ENCODE measurements around the gene CAMK1D.
"Not testable (repeated sequence)": the region's sequence is repeated elsewhere in the genome, so short reads cannot be mapped to it uniquely, and the experiment has no call there.

The CAMK1D gene

DNA sequence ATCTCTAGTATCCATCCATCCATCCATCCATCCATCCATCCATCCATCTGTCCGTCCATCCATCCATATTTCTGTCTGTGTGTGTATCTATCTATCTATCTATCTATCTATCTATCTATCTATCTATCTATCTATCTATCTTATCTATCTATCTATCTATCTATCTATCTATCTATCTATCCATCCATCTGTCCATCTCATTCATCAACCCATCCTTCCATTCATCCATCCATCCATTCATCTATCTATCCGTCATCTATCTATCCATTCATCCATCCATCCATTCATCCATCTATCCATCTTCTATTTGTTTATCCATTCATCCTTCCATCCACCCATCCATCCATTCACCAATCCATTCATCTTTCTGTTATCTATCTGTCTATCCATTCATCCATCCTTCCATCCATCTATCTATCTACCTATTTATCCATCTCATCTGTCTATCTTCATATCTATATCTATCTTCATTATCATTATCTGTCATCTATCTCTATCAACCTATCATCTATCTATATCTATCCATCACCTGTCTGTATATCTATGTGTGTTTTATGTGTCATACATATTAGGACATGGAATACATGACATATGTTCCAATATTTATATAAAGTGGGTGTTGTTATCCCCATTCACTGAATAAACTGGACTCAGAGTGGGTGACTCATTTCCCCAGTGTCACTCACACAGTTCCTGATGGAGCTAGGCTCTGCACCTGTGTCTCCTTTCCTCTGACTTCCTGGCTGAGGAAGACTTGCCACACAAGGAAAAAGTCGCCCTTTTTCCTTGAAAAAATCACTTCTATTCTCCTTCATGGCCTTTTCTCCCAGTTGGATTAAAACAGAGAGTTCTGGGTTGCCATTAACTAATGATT, 452.1 kb downstream of the CAMK1D start:
- no peak for DNase-seq (ENCODE audit: low read depth)
- H3K4me3 ChIP-seq (ENCODE audit: low read depth, low read length), result no peak overlapping the region
- TF ChIP-seq, protein P1, sequence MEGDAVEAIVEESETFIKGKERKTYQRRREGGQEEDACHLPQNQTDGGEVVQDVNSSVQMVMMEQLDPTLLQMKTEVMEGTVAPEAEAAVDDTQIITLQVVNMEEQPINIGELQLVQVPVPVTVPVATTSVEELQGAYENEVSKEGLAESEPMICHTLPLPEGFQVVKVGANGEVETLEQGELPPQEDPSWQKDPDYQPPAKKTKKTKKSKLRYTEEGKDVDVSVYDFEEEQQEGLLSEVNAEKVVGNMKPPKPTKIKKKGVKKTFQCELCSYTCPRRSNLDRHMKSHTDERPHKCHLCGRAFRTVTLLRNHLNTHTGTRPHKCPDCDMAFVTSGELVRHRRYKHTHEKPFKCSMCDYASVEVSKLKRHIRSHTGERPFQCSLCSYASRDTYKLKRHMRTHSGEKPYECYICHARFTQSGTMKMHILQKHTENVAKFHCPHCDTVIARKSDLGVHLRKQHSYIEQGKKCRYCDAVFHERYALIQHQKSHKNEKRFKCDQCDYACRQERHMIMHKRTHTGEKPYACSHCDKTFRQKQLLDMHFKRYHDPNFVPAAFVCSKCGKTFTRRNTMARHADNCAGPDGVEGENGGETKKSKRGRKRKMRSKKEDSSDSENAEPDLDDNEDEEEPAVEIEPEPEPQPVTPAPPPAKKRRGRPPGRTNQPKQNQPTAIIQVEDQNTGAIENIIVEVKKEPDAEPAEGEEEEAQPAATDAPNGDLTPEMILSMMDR (IDR thresholded peaks at IDR 0.05; ENCODE audit: insufficient read depth, low read depth, low read length, missing control alignments), result no peak

DNA sequence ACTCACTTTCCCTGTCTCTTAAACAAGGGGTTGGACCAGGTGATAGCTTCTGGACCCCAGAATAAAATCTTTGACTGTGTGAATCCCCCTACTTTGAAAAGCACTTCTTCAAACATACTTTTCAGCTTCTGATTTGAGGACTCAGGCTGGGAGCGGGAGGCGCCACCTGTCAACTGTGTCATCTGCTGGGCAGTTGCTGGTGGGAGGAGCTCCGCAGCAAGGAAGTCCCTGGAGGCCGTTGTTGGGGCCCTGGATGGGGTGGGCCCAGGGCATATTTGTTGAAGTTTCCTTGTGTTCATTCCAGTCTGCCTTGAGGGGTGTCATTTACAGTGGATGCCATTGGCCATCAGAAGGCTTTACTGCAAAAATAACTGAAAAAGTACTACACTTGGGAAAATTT, 454.4 kb downstream of the CAMK1D start:
- TF ChIP-seq, protein P1 (IDR thresholded peaks at IDR 0.05; ENCODE audit: insufficient read depth, low read depth, low read length, missing control alignments), result no peak
- DNase-seq (ENCODE audit: low read depth), result no peak

DNA sequence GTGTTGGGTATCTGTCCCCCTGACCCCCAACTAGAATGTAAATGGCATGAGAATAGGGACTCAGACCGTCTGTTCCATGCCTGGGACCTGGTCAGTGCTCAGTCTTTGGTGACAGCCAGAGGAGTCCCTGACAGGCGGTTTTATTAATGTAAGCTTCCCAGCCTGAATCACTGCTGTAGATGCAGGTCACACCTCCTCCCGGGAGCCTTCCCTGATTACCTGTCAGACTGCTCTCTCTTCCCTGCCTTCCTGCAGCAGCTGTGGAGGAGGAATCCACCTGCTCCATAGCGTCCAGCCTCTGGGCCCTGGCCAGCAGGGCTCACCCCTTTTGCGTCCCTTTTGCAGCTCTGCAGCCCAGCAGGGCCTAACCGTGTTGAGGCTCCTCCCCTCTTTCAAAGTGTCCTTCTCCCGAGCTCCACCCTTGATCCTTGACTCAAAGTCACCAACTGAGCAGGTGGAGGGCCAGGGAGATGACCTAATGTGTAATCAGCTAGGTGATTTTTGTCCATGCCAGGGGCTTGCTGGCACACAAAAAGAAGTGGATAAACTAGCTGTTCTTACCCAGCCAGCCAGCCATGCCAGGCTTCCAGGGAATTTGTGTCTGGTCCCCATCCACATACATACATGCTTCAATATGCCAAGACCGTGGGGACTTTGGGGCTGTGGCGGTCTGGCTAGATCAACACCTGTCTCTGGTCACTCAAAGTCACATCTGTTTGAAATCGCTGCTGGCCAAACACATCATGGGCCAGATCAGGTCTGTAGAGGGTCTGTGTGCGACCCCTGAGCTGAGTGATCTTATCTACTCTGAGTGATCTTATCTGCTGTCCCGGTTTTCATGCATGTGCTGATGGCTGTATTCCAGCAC, 457.1 kb downstream of the CAMK1D start:
- TF ChIP-seq, protein P1 (IDR thresholded peaks at IDR 0.05; ENCODE audit: insufficient read depth, low read depth, low read length, missing control alignments), result no peak
- DNase-seq (ENCODE audit: low read depth), result no peak
- no peak overlapping the region for H3K4me3 ChIP-seq (ENCODE audit: low read depth, low read length)

More for the DNA sequence above, 454.4 kb downstream of the CAMK1D start:
- H3K4me3 ChIP-seq (ENCODE audit: low read depth, low read length), result no peak overlapping the region

DNA sequence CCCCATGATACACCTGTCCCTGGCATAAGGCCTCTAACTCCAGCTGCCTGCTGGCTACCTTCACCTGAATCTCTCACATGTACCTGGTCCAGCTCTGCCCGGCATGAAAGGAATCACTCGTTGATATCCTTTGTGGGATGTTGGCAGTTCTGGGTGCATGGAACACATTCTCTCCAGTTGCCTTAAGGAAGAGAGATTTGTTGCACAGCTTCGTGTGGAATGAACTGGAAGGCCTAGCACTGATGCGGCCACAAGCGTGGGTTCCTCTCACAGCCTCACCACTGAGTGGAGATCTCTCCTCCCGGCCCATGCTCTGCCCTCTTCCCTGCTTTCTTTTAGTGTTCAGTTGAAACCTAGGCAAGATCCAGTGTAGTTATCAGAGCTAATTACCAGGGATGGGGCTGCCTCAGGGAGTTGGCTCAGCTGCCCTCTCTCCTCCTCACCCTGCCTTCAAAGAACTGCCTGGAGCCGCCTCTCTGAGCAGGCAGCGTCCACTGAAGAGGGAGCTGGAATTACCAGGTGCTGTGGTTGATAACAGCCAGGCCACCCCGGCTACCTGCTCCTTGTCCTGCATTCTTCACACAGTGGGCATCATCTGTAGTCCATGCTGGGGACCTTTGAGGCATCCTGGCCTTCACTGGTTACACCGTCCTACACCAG, 457.9 kb downstream of the CAMK1D start:
- H3K4me3 ChIP-seq (ENCODE audit: low read depth, low read length), result no peak overlapping the region
- DNase-seq (ENCODE audit: low read depth), result no peak
- TF ChIP-seq, protein P1 (IDR thresholded peaks at IDR 0.05; ENCODE audit: insufficient read depth, low read depth, low read length, missing control alignments), result no peak

DNA sequence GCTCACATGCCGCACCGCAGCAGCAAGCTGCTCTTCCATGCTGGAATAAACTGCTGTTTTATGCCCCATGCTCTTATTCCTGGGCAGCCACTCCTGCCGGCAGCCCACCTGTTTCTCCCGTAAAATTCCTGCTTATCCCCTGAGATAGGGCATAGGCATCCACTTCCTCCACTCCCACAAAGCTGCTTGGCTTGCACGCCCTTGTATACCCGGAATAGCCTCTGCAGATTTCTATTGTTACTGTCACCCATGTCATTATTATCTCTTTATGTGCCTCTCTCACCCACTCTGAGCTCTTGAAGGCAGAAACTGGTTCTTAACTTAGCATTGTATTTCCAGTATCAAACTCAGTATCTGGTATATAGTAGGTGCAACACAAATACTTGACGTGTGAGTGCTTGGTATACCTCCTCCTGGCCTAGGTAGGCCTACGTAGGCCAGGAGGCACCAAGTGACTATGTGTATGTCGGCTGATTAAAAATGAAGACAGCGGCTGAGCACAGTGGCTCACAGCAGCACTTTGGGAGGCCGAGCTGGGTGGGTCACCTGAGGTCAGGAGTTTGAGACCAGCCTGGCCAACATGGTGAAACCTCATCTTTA, 458.8 kb downstream of the CAMK1D start:
- DNase-seq (ENCODE audit: low read depth), result no peak
- TF ChIP-seq, protein P1 (IDR thresholded peaks at IDR 0.05; ENCODE audit: insufficient read depth, low read depth, low read length, missing control alignments), result no peak
- no peak overlapping the region for H3K4me3 ChIP-seq (ENCODE audit: low read depth, low read length)

DNA sequence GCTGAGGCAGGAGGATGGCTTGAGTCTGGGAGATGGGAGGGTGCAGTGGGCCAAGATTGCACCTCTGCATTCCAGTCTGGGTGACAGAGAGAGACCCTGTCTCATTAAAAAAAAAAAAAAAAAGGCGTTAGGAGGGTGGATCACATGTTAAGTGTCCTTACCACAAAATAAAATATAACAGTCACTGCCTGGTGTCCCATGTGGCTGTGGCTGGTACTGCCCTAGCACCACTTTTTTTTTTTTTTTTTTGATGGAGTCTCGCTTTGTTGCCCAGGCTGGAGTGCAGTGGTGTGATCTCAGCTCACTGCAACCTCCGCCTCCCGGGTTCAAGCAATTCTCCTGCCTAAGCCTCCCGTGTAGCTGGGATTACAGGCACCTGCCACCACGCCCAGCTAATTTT, 460.7 kb downstream of the CAMK1D start:
- not testable (repeated sequence) for DNase-seq (ENCODE audit: low read depth); H3K4me3 ChIP-seq (ENCODE audit: low read depth, low read length)
